Colonic mucosa (tissue), 4 donors: ENCODE data around the gene YIPF2. TPM values are rescaled to one million over a fixed set of nuclear protein-coding genes. Genes with fewer than 3 reads are reported as not detected.

ENCODE experiments used
- DNase-seq: peaks from one replicate; pipeline ENCODE4 v3.0.0-alpha.2; 2020
- H3K27ac ChIP-seq: fragments of 200-600 bp; one replicate; pipeline ENCODE4 v1.8.0; 2021
- H3K27me3 ChIP-seq: fragments of 200-600 bp; one replicate; pipeline ENCODE4 v1.8.0; 2021
- H3K36me3 ChIP-seq: fragments of 200-600 bp; one replicate; pipeline ENCODE4 v1.8.0; 2021
- H3K4me1 ChIP-seq: fragments of 200-600 bp; one replicate; pipeline ENCODE4 v1.8.0; 2021; ENCODE audit warnings: mild to moderate bottlenecking
- H3K4me3 ChIP-seq: fragments of 200-600 bp; one replicate; pipeline ENCODE4 v1.8.0; 2021
- H3K9ac ChIP-seq, 2 donors: one replicate each; pipeline ENCODE4 v1.7.0; 2013; ENCODE audit warnings: control low read depth in 2 of 2, low read depth in 2 of 2, low read length in 2 of 2
- H3K9me3 ChIP-seq: fragments of 200-600 bp; one replicate; pipeline ENCODE4 v1.8.0; 2021
- CTCF ChIP-seq: fragments of 200-600 bp; IDR thresholded peaks from one replicate; pipeline ENCODE4 v1.8.0; 2022; ENCODE audit warnings: antibody characterized with exemption, mild to moderate bottlenecking
- intact Hi-C: fragments of 100-400 bp; cut with DNase I; formaldehyde crosslinking; loops from one replicate; pipeline ENCODE4 v1.14.1; 2022
- total RNA-seq, 2 donors: library from RNA; stranded (reverse); fragmentation: NEBNext Ultra II Directional in 1 of 2; extraction: Animal tissue kit (Norgen Biotek cat#: 25700) in 1 of 2; gene quantifications; one replicate each; pipeline ENCODE4 v1.2.1, GENCODE V29; 2021
- donor health status: healthy.
- donor health status: DM: no; HTN: no; CAD: no.
- donor health status: DM: no; HTN: no; CAD: no.

Gene YIPF2
- total RNA-seq, 2 donors from 2014 or later = 64.4 to 71.3 TPM

- no peak for TF ChIP-seq CTCF
- intact Hi-C loops = no loop called here
Observed at GRCh38 chr19:10922638-10923014, 5.8 kb downstream of the YIPF2 start.

GRCh38 chr19:10921910-10922637 lies 6.4 kb downstream of the YIPF2 start:
- no peak overlapping the region for H3K4me3 ChIP-seq
- H3K36me3 ChIP-seq = peaks cover 13% of the 10 kb centered on the region
- no peaks in the 10 kb centered on the region for H3K27me3 ChIP-seq
- H3K9me3 ChIP-seq = no peaks in the 10 kb centered on the region
- intact Hi-C loops = no loop called here
- no peaks in the 10 kb centered on the region for H3K4me1 ChIP-seq
- H3K27ac ChIP-seq = no peak overlapping the region
- no peak for TF ChIP-seq CTCF
- no peak for DNase-seq
- H3K9ac ChIP-seq = no peak overlapping the region

More at GRCh38 chr19:10922638-10923014, 5.8 kb downstream of the YIPF2 start:
- Histone ChIP-seq H3K36me3 (peaks cover 13% of the 10 kb centered on the region), H3K27ac (no peak overlapping the region), H3K9me3 (no peaks in the 10 kb centered on the region), H3K27me3 (no peaks in the 10 kb centered on the region), H3K4me1 (peaks cover 3% of the 10 kb centered on the region), H3K9ac (no peak overlapping the region), H3K4me3 (no peak overlapping the region)
- no peak for DNase-seq

- Histone ChIP-seq H3K9ac (no peak overlapping the region), H3K27ac (no peak overlapping the region), H3K9me3 (no peaks in the 10 kb centered on the region), H3K36me3 (peaks cover 13% of the 10 kb centered on the region), H3K4me3 (no peak overlapping the region), H3K27me3 (no peaks in the 10 kb centered on the region), H3K4me1 (no peaks in the 10 kb centered on the region)
- intact Hi-C loops = no loop called here
- TF ChIP-seq CTCF = no peak
- DNase-seq = no peak
Observed at GRCh38 chr19:10921199-10921909, 7.1 kb downstream of the YIPF2 start.

GRCh38 chr19:10920781-10921180 lies 7.7 kb downstream of the YIPF2 start:
- H3K27ac ChIP-seq = no peak overlapping the region
- no peak overlapping the region for H3K4me3 ChIP-seq
- no peak for DNase-seq
- H3K36me3 ChIP-seq = peaks cover 13% of the 10 kb centered on the region
- TF ChIP-seq CTCF = no peak
- no peaks in the 10 kb centered on the region for H3K27me3 ChIP-seq
- H3K9me3 ChIP-seq = no peaks in the 10 kb centered on the region
- intact Hi-C loops = no loop called here
- no peak overlapping the region for H3K9ac ChIP-seq
- no peaks in the 10 kb centered on the region for H3K4me1 ChIP-seq

GRCh38 chr19:10920288-10920655 lies 8.2 kb downstream of the YIPF2 start:
- Histone ChIP-seq H3K4me3 (no peak overlapping the region), H3K36me3 (peaks cover 12% of the 10 kb centered on the region), H3K9me3 (no peaks in the 10 kb centered on the region), H3K4me1 (no peaks in the 10 kb centered on the region), H3K9ac (no peak overlapping the region), H3K27ac (no peak overlapping the region), H3K27me3 (no peaks in the 10 kb centered on the region)
- intact Hi-C loops = no loop called here
- DNase-seq = no peak
- TF ChIP-seq CTCF = no peak
